Measurements from ENCODE around the gene LMO3.

LMO3 gene

DNA sequence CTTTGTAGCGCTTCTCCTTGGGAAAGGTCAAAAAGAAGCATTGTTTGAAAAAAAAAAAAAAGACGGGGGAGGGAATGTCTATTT lies at the start of gene LMO3:
Gene LMO3, minus strand, starts transcription at position 46 of the 84 bp plus-strand sequence. CDS start 5,302 bp downstream, outside the sequence.
- no peak for DNase-seq

- no peak for DNase-seq
Observed at GRCh38 chr12:16636435-16637055, 30.6 kb upstream of the LMO3 start.

- no peak for DNase-seq
Observed at GRCh38 chr12:16634786-16635185, 28.8 kb upstream of the LMO3 start.

- DNase-seq, result no peak
Observed at GRCh38 chr12:16626991-16627390, 21.0 kb upstream of the LMO3 start.

- DNase-seq, result no peak
Observed at GRCh38 chr12:16622338-16622737, 16.4 kb upstream of the LMO3 start.

- no peak for DNase-seq
Observed at GRCh38 chr12:16619537-16619936, 13.6 kb upstream of the LMO3 start.

DNA sequence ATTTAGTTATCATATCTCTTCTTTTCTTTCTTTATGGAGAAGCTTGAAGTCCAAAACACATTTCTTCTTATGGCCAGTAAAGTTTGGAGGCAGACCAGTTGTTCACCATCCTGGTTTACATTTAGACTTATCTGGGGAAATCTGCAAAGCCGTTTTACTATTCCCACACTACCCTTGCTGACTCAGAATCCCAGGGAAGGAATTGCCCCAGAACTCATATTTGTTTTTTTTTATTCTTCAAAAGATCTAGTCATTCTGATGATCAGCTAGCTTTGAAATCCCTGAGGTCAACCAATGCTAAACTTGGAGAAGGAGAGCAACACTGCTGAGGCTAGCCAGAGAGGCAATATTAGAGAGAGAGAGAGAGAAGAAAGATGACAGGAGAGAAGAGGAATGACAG lies 12.3 kb upstream of the LMO3 start:
- DNase-seq, result no peak

GRCh38 chr12:16613199-16613598 lies 7.2 kb upstream of the LMO3 start:
- no peak for DNase-seq

DNA sequence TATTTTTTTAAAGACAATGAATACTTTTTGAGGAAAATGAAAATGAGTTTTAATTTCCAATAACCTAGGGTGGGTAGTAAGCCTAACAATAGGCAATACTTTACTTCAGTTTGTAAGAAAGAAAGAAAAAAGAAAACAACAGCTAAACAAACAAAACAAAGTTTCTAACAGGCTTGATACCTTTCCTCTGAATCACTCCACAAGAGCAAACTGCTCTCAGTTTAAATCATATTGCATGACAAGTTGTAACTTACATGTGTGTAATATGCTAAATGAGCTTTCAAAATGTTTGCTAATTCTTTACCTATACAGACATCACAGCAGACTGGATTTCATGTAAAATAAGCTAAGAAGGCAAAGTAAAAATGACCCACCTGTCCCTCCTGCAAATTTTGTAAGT lies 6.7 kb upstream of the LMO3 start:
- no peak for DNase-seq

GRCh38 chr12:16611146-16611545 lies 5.2 kb upstream of the LMO3 start:
- peak; percentile 29 for DNase-seq

- peak; percentile 30 for DNase-seq
Observed at GRCh38 chr12:16610743-16611142, 4.8 kb upstream of the LMO3 start.

- DNase-seq, result no peak
Observed at GRCh38 chr12:16610001-16610585, 4.1 kb upstream of the LMO3 start.

DNA sequence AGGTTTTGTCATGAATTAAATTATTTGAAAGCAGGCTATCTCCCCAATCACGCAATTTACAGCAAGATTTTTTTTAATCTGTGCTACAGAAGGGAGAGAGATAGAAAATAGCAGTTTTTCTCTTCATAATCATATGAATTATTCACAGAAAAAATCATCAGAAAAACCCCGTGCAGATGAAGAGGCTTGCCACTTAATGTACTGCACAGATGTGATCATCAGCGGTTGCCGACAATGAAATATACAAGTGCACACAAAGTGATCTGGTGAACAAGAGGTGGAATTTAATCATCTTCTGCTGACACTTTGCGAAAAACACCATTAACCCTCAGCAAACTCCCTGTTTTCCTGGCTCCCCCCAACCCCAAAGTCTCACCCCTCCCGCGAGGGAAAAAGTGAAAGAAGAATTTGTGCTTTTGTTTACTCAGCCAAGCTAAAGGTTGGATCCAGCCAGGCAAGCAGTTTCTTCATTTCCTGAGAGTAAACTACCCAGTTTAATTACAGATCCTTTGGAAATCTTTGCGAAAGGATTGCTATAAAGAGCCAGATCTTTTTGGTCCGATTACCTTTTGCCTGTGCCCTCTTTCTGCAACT lies 3.1 kb upstream of the LMO3 start:
- DNase-seq, result no peak

DNA sequence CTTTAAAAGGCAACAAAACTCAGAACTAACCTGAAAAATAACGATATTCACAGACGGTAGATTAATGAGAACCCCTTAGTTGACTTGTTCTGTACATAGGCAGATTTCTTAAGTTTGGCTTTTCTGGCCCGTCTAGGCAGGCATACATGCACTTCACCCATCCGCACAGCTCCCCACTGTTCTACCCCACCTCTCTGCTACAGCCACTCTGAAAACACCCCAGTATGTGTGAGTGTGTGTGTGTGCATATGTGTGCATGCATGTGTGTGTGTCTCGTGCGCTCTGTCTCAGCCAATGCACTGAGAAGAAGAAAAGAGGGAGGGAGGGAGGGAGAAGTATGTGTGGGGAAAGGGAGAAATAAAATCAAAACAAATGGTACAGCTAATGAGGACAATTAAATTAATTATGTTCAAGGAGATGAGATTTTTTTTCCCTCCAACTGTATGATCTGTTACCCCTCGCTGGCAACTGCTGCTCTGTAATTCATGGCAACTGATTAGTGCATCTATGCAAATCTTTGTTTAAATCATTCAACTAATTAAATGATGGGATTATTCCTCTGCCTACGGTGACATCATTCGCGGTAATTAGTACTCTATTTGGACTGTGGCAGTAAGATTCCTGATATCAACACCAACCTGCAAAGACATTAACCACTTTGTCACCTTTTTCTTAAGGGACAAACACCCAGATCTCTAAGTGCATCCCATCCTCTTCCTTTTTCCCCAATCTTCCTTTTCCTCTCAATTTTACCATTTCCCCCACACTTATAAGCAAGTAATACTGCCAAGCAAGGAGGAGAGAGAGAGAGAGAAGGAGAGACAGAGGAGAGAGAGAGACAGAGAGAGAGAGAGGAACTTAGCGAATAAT lies 2.2 kb upstream of the LMO3 start:
- DNase-seq, result peak; percentile 60

DNA sequence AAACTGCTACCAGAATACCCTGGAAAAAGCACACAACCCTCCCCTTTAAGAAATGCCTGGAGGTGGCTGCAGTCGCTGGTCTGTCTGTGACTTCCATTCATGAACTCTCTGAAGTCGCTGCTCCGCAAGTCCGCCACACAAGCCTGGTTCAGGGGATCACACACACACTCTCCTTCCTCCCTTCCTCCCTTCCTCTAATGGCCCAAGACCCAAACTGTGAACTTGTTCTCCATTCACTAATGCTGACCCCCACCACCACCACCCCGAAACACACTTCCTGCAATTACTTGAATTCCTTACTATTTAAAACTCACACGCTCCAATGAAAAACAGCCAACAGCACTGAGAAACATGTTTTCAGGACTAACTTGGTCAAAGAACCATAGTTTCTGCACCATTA lies 1.0 kb upstream of the LMO3 start:
- peak; percentile 36 for DNase-seq

DNA sequence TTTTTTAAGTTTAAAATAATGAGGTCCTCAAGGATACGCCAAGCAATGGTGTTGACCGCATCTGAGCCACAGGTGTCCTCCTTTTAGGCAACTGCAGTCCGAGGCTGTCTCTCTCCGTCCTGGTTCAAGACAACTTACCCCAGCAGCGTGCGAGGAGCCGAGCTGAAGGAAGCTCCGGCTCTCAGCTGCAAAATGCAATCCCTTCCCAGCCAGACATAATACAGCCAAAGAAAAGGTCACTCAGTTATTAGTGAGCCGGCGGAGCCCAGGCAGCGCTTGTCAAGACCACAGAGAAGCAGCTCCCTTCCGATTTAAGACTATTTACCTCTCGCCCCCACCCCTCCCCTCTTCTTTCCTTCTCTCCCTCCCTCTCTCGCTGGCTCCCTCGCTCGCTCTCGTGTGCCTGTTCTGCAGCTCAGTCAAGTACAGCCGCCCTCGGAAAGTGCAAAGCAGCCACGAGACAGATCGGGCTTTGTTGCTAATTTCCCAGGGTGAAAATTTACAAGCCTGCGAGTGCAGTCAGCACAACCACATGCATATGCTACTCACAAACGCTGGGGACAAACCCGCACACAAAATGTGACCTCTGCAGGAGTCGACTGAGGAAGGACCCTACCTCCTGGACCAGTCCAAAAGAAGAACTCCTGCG lies 363 bp upstream of the LMO3 start:
- peak; percentile 49 for DNase-seq

DNA sequence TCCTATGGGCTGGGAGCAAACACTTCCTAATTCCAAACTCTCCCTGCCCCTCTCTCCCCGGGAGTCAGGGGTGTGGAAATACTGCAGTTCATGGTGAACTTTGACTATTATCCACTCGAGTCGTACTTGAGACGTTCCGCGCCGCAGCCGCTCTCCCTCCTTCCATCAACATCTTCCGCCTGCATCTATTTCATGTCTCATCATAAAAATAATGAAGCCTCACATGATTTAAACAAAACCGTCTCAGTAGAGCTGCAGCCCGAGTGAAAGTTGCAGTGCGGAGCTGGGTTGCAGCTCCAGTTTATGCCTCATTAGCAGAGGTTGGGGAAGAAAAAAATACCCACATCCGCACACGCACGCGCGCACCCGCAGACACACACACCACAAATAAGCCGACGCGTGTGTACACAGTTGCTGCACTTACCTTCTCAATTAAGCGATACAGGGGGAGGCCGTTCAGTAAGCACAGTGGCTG lies 283 bp downstream of the LMO3 start:
- peak; percentile 77 for DNase-seq

GRCh38 chr12:16604596-16605252 lies 1.2 kb downstream of the LMO3 start:
- DNase-seq, result peak; percentile 36

- DNase-seq, result peak; percentile 58
Observed at GRCh38 chr12:16603916-16604575, 1.9 kb downstream of the LMO3 start.

DNA sequence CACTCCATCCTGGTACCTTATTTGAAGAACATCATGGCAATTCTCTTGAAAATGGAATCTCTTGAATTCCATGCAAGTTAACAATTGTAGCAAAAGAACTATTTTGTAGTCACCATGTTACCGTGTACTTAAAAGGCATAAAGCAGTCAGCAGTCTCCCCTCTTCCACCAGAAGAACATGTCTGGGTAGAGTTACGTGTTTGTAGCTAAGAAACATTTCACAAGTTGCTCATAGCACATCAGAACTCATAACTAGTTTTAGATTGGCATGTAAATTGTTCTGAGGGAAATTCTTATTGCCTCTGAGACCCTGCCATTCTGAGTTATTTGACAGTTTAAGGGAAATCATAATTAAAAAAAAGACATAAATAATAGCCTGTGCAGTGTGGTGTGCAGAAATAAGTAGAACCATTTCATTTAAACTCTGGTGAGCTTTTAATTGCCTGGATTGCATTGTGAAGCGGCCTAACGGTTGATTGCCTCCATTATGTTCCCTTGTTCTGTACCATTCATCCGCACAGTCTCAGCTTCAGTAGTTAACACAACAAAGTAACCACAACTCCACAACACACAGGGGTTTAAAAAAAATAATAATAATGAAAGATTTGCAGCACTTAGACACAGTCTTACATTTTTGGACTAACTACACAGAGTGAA lies 2.6 kb downstream of the LMO3 start:
- no peak for DNase-seq

DNA sequence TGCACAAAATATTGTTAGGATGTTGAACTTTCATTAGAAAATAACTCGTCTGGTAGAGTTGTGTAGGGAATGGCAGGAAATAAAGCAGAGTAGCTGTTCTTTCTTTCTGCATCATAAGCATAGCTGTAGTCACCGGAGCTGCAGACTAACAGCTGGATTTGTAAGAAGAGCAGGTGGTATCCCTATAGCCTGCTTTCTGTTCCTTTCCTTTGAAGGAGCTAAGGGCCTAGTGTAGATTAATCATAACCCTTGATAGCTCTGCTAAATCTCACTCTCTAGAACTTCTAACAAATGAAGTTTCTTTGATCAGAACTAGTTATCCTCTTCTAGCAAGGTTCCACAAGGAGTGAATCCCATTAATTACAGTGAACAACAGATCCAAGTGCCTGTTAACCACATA lies 3.5 kb downstream of the LMO3 start:
- DNase-seq, result no peak

- DNase-seq, result peak; percentile 27
Observed at GRCh38 chr12:16600525-16600924, 5.4 kb downstream of the LMO3 start.

Measured in NCI-H774 (cell line).